ENCODE results near the gene C11orf71.

C11orf71 gene

DNA sequence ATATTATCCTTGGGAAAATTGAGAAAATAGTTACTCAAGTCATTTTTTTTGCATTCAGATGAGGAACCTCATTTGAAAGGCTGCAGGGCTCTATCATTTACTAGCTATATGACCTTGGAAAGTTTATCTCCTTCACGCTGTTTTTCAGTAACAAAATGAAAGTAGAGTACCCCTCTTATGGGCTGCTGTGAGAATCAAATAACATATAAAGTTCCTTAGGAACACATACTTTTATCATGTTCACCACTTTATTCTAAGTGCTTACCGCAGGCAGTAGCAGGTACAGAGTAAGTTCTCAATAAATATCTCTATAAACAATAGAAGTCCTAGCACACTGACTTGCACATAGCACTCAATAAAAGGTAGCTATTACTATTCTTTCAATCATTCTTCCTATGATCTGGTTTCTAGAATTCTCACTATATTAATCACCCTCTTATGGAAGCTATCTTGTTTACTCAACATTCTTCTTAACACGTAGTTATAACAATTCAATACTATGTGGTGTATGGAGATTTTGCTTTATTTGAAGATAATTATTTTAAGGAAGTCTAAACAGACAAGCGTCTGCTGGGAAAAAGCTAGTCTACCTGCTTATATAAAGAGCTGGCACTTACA is 1.9 kb downstream of the C11orf71 start:
- no peak for DNase-seq

DNA sequence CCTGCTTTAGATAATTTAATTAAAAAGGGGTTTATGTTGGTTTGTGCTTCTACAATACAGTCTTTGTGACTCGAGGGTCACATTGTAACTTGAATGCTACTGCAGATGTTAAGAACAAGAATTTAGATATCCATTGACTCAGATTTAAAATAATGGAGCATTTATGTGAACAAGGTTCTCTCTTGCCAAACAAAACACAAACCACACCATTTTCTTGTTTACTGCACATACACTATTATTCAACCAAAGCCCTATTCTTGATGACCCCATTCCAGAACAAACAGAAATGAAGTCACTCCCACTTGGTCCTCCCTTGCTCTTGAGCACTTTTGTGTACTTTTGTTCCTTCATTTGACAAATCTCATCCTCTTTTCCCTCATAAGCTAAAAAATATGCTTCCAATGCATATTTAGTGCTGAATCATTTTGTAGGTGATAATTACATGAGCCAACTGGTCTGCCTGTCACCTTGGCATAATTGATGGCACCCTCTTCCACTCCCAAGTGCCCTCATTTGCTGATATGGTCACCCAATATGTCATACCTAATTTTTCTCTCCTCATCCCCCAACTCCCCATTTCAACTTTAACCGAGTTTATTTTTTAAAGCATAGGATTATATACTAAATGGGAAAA is 2.8 kb downstream of the C11orf71 start:
- no peak for DNase-seq

DNA sequence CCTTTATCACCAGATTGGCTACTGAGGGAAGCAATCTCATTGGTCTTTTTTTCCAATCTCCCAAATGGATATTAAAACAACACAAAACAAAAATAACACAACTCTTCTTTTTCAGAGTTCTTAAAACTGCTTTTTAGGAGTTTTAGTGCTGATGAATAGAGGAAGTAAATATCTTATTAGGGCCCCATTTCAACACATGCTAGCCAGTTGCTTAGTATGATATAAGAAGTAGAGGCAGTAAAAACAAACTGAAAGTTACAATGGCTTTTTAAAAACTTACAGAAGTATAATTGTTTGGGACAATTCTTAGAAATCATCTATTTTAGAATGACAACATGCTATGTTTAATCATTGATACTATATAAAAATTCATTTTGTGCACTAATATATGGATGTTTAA is 3.4 kb downstream of the C11orf71 start:
- DNase-seq: no peak

DNA sequence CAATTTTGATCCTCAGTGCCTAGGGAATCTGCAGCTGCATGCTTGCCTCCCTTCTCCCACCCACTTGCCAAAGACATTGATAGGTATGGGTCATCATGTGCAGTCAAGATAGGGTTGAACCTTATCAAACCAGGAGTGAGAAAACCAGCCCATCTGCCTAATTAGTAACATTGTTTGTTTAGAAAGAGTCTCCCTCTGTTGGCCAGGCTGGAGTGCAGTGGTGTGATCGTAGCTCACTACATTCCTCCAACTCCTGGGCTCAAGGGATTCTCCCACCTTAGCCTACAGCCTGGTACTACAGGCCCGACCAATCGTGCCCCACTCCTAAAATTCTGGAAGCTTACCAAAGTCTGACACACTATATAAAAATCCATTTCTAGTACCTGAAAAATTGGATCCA is 4.6 kb downstream of the C11orf71 start:
- no peak for DNase-seq

DNA sequence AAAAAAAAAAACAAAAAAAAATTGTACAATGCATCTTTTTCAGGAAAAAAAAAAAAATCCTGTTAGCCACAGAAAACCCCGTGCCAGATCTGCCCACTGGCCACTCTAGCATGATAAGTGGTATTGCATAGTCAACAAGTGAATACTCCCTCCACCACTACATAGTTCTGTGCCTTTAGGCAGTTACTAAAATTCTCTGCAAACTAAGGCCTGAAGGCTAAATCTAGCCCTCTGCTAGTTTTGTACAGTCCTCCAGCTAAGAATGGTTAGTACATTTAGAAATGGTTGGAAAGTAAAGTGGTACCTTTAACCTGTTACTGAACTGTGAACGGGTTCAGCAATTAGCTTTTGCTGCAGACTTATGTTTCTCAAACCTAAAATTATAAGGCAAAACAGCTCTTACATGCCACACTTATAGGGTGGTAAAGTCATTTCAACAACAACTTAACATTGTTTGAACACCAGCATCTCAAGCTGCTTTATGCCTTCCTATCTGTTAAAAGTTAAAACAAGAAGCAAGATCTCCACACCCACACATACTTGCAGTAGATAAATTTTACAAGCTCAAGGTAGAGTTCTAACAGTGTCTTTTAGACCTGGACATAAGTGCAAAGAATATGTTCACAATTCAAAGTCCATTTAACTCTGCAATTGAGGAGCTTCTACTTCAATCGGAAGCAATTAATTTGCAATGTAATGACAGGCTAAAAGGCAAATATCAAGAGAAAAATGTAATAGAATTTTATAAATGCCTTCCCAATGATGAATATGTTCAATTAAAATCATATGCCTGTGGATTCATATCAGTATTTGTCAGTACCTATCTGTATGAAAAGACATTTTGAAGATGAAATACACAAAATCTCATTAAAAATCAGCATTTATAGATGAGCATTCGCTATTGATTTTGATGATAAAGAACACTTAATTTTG is 7.3 kb downstream of the C11orf71 start:
- DNase-seq: no peak

GRCh38 chr11:114386545-114386944 is 13.8 kb downstream of the C11orf71 start:
- peak; percentile 48 for DNase-seq

DNA sequence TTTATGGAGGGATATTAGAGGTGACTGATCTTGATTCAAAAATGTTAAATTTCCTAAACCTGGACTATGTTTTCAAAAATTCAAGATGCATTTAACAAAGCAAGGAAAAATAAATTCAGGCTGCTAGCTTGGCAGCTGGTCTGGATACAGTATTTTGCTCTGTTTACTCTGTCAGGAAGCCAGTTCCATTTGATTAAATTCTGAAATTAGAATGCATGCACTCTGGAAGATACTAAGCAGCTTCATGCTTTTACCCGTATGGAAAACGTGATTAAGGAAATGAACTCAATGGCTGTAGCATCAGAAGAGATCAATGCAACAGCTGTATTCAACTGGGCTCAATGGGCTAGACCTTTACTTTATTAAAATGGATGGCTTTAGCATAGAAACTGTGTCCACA is 14.2 kb downstream of the C11orf71 start:
- DNase-seq: no peak

GRCh38 chr11:114384487-114384886 is 15.8 kb downstream of the C11orf71 start:
- DNase-seq: peak; percentile 44

DNA sequence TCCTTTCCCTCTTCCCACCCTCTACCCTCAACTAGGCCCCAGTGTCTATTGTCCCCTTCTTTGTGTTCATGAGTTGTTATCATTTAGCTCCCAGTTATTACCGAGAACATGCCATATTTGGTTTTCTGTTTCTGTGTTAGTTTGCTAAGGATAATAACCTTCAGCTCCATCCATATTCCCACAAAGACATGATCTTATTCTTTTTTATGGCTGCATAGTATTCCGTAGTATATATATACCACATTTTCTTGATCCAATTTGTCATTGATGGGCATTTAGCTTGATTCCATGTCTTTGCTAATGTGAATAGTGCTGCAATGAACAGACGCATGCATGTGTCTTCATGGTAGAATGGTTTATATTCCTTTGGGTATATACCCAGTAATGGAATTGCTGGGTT is 17.8 kb downstream of the C11orf71 start:
- no peak for DNase-seq

DNA sequence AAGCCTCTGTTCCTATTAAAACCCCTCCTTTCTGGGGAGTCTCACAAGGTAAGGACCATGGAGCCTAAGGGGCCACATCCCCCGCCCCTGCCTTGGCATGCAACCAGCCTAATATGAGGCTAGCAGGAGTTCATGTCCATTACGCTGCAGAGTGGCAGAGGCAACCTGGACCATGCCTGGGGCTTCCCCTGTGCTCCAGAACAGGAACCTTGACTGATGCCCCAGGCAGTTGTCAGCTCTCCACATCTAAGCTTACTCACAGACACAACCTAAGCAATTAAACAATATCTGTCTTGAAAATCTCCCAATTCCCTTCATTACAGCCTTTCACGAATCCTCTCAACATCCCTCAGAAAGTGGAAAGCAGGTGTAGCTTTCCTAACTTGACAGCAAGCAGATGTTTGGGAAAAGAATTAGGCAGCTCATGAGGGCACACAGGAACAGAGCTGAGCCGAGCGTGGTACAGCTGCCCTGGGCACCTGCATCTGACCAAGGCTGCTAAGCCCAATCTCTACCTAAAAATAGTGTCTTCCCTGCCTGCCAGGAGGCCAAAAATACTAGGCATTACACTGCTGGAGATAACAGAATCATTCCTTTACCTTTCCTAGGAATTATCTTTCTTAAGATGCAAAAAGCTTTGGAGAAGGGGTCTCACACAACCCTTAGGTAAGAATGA is 20.8 kb downstream of the C11orf71 start:
- DNase-seq: no peak

DNA sequence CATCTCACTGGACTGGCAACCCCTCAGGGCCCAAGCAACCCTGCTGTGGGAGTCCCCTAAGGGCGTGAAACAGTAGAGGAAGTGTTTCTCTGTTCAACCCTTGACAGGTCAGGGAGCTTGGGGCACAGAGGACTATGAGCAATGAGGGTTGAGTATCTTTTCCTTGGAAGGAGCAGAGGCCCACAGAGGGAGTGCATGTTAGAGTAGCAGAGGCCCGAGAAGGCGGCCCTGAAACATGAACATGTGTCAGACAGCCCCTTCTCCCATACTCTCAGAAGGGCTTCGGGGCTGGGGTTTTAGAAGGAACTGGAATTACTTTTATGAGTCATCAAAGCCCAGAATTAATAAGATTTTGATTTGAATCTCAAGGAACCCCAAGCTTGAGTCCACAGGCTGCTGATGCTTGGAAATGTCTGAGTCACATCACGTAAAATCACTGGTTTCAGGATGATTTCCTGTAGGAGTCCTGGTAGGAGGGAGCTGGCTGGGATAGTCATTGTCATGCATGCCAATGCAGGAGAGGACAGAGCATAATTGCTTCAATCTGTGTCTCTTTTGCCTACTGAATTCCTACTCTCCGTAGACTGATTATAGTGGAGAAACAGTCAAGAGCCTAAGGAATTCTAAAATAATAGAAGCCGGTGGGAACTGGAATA is 22.6 kb downstream of the C11orf71 start:
- peak; percentile 99 for DNase-seq

GRCh38 chr11:114375052-114375451 is 25.3 kb downstream of the C11orf71 start:
- DNase-seq: no peak

- no peak for DNase-seq
Measured at GRCh38 chr11:114368918-114369680, 31.2 kb downstream of the C11orf71 start.

DNA sequence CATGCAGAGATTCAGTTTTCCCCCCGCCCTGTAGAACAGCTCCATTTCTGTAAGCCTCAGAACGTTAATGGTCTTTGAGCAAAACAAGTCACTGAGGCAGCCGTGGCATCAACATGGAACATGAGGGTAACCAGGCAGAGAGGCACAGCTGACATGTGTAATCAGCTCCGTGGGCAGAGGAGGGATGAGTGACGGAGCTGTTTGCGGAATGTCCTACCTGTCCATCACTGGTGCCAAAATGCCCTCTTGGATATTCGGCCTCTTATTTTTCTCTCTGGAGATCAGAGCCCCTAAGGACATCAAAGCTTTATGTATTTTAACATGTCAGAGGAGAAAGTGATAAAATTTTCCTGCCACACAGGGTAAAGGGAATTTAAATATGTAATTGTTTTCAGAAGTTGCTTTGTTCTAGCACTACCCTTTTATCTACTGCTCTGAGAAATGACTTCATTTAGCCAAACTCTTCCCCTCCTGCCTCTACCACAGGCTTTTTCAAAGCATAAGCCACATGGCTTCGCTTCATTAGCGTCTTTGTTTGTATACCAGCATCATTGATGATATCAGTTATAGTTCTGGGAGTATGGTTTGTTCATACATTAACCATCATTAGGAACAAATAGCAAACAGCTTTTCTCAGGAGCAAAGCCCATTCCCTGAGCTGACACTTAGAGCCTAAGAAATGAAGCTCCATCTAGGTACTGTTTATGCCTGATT is 32.9 kb downstream of the C11orf71 start:
- no peak for DNase-seq

- DNase-seq: peak; percentile 97
Measured at GRCh38 chr11:114366331-114367243, 33.7 kb downstream of the C11orf71 start.

DNA sequence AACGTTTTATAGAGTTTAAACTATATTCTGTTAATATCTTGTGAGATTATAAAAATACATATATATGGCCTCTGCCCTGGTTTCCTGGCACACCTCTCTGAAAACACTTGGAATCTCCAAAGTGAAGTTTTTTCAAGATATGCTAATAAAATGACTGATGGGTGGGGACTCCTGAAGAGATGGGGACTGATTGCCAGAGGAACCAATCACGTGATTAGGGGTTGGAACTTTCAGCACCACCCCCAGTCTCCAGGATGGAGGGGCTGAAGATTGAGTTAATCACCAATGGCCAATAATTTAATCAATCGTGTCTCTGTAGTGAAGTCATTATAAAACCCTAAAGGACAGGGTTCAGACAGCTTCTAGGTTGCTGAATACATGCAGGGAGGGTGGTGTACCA is 37.4 kb downstream of the C11orf71 start:
- no peak for DNase-seq

- no peak for DNase-seq
Measured at GRCh38 chr11:114362326-114362725, 38.0 kb downstream of the C11orf71 start.

DNA sequence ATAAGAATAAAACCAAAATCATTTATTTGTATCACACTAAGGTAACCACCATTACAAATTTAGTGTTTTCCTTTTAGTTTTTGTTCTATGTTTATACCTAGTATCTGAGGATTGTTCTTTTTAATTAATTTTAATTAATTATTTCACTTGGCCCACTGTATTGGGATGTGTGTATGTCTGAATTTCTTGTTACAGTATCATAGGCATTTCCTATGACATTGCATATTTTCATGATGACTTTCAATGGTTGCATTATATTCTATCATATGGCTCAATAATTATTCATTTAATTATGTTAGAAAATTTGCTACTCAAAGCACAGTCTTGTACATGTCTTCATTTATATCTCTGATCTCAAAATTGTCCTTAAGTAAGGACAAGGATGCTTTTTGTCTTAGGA is 41.0 kb downstream of the C11orf71 start:
- DNase-seq: peak; percentile 62

GRCh38 chr11:114358716-114359115 is 41.6 kb downstream of the C11orf71 start:
- DNase-seq: peak; percentile 34

DNA sequence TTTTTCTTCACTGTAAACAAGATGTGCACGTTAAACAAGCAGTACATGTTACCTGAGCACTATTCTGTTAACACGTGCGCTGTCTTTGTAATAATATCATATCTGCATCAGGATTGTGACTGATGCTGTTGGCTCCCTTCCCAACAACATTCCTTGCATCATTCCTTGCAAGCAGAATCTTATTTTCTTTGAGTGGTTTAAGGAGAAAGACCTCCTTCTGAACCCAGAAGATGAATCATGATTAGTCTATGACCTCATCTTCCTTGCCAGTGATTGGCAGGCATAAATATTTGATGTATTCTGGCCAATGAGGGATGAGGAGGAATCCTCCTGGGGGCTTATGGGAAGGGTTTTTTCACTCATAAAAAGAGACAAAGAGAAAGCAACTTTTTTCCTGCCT is 46.2 kb downstream of the C11orf71 start:
- DNase-seq: peak; percentile 97

Data from fibroblast of skin of right biceps (primary cell).